NB4 (cell line): ENCODE data around the gene AKAP7.

Source experiments
- POLR2A ChIP-seq: IDR thresholded peaks from 2 replicates; pipeline ENCODE4 v1.6.1; 2011; ENCODE audit warnings: mild to moderate bottlenecking; ENCODE audit not compliant: insufficient read length; ENCODE audit errors: extremely low read depth
- TF ChIP-seq, protein P1 (sequence below): IDR thresholded peaks from one replicate; pipeline ENCODE4 v1.5.1; 2012; ENCODE audit warnings: low read depth, low read length

DNA sequence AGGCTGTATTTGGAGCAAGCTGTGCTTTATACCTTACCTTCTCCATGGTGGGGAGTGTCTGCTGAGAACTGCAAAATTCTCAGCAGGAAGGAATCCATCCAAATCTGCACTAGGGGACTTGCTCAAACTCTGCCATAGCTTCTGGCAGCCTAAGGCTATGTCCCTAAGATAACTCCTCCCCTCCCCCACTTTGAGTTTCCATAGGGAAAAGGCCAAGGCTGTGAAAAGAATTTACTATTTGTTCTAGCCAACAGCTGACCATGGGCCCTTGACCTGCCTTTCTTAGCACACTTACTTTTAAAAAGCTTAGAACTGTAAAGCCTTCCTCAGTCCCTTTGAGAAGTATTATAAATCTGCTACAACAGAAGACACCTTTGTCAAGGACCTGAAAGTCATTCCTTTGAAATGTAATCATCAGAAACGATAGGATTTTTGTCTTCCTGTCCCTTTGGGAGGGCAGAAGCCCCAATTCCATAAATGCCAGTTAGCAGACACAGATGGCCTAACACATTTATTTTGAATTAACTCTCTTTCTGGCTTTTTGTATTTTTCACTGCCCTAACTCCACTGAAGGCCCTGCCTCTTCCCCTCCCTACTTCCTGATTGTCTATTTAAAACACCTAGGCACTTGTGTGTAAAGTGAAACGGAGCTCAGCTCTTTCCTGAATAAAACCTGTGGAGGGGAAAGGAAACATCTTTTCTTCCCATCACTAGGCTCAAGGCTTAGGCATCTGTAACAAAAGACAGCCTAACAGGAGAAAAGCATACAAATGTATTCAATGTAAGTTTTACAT is 157.1 kb downstream of the AKAP7 start:
- no peak for TF ChIP-seq POLR2A
- TF ChIP-seq, protein P1, sequence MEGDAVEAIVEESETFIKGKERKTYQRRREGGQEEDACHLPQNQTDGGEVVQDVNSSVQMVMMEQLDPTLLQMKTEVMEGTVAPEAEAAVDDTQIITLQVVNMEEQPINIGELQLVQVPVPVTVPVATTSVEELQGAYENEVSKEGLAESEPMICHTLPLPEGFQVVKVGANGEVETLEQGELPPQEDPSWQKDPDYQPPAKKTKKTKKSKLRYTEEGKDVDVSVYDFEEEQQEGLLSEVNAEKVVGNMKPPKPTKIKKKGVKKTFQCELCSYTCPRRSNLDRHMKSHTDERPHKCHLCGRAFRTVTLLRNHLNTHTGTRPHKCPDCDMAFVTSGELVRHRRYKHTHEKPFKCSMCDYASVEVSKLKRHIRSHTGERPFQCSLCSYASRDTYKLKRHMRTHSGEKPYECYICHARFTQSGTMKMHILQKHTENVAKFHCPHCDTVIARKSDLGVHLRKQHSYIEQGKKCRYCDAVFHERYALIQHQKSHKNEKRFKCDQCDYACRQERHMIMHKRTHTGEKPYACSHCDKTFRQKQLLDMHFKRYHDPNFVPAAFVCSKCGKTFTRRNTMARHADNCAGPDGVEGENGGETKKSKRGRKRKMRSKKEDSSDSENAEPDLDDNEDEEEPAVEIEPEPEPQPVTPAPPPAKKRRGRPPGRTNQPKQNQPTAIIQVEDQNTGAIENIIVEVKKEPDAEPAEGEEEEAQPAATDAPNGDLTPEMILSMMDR: no peak
